Ovary (tissue), 3 donors: Measurements from ENCODE around the gene UMAD1.

Experiments
- EP300 ChIP-seq: sonication (generic); formaldehyde crosslinking; IDR thresholded peaks from one replicate; pipeline ENCODE4 v1.6.1; 2017; ENCODE audit warnings: antibody characterized with exemption
- POLR2A ChIP-seq: fragments of 450-650 bp; IDR thresholded peaks from one replicate; pipeline ENCODE4 v1.6.1; 2017; ENCODE audit warnings: antibody characterized with exemption, mild to moderate bottlenecking, moderate library complexity
- TF ChIP-seq, protein P1 (sequence below), 3 donors: fragments of 450-650 bp in 2 of 3; fragments of 200-600 bp in 1 of 3; IDR thresholded peaks; one replicate each; pipeline versions ENCODE4 v1.5.1 to v1.8.0; 2016 to 2022; ENCODE audit warnings: antibody characterized with exemption in 3 of 3, mild to moderate bottlenecking in 1 of 3
- donor health status: DM: no; HTN: no; CAD: no.

DNA sequence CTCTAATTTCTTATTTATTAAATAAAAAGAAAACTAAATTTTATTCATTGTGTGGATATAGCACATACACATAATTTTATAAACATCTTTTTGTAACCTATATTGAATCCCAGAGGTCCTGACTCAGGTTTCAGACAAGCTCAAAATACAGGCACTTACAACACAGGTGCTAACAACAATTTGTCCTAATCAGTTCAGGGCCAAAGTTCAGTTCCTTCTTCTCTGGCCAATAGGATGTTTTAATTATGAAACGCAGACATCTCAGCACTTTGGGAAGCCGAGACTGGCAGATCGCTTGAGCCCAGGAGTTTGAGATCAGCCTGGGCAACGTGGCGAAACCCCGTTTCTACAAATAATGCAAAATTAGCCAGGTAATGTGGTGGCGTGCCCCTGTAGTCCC lies 62.9 kb downstream of the UMAD1 start:
- TF ChIP-seq, protein P1, sequence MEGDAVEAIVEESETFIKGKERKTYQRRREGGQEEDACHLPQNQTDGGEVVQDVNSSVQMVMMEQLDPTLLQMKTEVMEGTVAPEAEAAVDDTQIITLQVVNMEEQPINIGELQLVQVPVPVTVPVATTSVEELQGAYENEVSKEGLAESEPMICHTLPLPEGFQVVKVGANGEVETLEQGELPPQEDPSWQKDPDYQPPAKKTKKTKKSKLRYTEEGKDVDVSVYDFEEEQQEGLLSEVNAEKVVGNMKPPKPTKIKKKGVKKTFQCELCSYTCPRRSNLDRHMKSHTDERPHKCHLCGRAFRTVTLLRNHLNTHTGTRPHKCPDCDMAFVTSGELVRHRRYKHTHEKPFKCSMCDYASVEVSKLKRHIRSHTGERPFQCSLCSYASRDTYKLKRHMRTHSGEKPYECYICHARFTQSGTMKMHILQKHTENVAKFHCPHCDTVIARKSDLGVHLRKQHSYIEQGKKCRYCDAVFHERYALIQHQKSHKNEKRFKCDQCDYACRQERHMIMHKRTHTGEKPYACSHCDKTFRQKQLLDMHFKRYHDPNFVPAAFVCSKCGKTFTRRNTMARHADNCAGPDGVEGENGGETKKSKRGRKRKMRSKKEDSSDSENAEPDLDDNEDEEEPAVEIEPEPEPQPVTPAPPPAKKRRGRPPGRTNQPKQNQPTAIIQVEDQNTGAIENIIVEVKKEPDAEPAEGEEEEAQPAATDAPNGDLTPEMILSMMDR (IDR thresholded peaks at IDR 0.05): no peak
- TF ChIP-seq POLR2A (no peak), EP300 (no peak)
